HG03097 (cell line): Measurements from ENCODE around the gene PHACTR1.

ENCODE experiments used
- ATAC-seq: cut with Tn5 transposase; IDR thresholded peaks from one replicate; pipeline ENCODE4 v1.9.1; 2021; ENCODE audit not compliant: unreplicated experiment, low FRiP score

The PHACTR1 gene

DNA sequence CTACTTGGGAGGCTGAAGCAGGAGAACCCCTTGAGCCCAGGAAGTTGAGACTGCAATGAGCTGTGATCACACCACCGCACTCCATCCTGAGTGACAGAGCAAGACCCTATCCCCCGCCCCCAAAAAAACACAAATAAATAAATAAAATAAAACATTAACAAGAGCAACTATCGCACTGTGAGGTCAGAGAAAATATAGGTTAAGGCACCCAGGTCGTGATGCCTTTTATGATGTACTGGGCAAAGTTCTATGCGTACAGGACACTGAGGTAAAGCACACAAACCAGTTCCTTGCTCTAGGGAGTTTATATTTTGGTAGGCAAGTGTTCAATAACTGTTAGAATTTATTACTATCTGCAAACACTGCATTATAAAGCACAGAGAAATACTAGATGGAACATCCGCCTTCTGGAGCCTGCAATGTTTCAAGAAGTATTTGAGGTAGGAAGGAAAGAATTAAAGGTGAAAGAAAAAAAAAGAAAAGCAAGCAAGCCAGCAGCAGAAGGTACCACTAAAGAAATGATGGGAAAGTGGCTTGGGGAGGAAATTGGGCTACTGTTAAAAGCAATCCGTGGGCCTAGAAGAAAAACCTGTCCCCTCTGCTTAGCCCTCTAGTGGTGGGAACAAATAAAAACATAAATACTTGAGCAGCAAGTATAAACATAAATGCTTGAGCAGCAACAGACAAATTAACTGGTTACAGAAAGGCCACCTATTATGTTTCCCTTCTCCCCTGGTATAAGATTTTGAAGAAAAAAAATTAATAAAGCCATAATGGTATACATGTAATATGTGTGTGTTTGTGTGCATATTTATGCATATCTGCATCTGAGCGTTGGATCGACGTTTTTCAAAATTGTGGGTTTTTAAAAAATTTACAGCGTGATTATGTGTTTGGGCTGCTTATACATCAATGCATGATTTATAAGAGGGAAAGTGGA, 128.0 kb downstream of the PHACTR1 start:
- ATAC-seq: no peak

DNA sequence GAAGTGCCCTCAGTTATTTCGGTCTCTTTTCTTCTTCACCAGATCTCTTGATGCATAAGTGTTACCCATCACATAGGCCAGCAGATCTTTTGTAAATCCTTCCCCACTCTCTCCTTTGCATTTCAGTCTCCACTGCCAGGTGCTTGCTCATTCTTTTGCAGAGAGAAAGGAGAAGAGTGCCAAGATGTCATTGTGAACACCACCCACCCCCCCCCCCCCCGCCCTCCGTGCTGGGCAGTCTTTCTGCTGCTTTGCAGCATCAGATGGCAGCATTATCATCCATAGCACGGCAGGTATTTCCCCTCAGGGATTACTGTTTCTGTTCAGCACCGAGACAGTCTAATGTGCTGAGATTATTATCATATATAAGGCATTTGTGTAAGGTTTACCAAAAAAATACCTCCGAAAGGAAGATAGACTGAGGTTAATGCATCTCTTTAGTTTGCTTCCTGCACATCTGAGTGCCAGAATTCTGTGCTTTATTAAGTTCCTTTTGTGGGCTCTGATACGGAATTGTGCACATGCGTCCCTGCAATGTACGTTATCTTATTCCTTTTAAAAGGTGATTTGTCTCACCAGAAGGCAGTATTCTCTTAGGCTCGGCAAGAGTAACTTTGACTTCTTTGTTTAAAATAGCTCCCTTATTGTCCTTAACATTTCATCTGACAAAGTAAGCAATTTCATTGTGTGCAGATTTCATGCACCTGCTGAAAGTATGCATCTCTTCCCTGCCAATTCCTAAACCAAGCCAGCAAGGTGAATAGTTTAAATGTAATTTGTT, 128.8 kb downstream of the PHACTR1 start:
- no peak for ATAC-seq

DNA sequence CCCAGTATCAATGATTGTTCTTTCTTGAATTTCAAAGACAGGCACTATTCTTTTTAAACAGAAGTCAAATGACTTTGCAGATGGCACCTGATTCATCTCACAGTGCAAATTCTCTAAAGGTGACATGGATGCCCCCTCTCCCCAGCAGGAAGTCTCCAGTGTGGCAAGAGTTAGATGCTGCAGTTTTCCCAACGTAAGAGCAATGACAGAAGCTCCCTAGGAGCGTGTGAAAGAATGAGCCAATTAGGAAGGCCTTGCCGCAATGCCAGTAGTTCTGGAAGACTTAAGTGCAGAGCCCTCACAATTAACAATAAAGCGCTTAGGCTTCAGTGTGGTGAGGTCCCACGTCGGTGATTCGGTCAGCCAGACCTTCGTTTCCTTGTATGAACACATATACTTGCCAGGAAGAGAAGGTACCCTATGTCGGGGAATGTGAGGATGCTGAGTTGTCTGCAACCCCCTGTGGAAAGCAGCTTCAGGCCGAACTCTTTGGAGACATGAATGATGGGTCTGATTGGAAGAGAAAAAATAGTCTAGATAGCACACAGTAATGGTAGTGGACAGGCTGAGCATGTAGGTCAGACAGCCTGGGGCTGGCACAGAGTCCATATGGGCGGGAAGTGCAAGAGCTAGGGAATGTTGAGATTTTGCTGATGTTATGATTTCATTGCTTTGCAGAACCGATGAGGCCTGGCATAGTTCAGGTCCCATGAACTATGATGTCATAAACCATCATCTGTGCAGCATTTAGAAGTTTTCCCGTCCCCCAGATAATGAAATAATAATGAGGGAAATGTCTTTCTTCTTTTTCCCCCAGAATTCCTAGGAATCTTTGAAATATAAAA, 132.6 kb downstream of the PHACTR1 start:
- no peak for ATAC-seq

DNA sequence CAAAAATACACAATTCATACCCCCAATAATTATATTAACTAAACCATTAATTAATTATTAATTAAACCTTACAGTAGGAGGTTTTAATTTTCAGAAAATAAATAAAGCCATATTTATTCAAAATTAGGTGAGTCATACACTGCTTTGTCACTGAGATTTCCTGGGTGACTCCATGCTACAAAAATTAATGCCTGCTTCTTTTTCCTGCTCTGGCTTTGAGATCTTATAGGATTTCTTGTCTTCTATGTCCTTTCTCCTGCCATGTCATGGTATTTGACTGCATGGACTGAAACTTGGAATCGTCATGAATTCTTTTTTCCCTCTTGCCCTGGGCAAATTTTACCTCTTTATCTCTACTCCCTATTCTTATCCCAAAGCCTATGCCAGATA, 133.2 kb downstream of the PHACTR1 start:
- ATAC-seq: no peak

DNA sequence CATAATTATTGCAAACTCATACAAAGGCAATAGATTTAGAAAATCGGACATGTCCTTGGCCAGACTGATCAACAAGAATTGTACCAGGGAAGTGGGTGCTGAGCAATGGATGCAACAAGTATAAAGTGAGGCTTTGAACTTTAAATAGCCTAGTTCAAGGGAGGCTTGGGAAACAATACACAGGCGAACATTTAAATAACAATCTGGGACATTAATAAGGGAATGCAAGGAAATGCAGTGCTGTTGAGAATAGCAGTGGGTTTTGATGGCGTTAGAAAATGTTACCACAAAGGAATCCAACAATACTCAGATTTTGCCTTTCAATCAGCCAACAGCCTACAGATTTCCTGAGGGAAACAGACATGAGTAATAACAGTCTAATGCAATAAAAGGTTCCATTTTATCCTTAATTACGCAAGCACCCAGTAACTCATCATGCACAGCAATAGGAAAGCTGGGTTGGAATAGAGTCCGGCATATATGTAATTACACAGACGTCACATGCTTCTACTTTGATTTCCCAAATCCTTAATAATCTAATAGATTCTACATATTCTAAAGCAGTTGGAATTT, 134.6 kb downstream of the PHACTR1 start:
- ATAC-seq: no peak

DNA sequence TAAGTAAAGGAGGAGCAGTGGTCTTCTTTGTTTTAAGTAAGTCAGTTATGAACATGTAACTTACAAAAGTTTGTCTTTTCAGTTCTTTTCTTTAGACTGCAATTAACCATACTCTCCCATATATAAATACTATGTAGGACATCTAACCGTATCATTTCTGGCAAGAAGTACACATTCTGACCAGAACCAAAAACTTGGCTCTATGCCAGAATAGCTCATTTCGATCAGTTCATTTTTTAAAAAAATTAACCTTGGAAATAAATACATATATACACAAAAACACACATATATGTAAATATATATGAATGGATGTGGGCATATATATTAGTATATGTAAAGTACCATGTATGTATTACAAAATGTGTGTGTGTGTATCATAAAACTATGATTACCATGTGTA, 145.0 kb downstream of the PHACTR1 start:
- ATAC-seq: no peak

DNA sequence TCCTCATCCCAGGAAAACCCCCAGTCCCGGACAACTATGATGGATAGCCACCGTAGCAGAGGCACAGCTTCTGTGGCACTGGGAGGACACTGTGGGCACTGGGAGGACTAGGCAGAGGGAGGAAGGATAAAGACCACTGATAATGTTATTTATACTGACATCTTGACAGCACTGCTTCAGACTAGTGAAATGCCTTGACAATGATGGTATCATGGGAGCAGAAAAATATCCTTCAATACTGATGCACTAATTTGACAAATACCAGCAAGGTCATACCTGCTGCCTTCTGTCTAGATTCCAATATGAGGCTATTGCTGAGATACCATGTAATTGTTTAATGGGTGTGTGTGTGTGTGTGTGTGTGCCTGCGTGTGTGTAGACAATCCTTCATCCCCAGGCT, 148.6 kb downstream of the PHACTR1 start:
- no peak for ATAC-seq

DNA sequence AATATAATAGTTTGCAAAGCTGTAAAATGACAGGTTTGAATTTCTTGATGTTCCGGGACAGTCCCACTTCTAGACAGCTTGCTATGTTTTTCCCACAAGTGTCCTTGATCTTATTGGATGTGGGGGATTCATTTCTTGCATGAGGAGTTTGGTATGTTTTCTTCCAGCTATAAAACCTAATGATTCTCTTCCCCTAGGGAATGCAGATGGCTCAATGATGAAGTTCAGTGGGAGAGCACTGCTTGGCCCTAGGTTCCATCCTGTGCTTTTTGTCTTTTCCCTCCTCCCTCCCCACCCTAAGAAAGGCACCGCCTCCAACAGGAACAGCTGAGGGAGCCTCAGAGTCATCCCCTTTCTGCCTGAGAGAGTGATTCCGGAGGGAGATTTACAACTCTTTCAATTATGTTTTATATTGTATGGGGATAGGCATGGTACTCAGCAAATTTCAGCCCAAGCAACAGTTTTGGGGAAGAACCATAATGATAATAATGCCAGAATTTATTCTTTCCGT, 149.2 kb downstream of the PHACTR1 start:
- no peak for ATAC-seq

DNA sequence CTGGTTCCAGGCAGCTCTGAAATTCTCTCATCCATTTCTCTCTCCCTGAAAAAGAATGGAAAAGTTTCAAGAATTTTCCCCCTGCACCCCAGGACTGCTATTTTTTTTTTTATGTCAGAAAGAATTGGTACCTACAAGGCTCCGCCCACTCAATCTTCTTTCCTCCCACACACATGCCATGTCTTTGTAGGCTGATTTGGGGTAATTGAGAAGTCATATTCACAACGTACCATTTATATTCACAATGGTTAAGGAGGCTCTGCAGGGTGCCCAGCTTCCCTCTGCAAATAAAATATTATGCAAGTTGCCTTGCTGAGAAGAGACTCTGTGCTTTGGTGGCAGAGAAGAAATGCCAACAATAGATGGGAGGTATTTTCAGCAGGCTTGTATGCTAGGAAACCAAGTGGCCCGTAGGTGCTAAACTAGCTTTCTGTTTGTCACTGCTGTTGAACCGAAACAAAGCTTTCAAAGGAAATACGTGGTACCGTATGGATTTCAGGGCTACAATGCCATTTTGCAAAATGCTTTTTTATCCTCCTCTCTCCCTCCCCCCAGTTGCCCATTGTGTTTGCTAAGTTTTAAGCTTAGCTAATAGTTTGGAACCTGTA, 150.0 kb downstream of the PHACTR1 start:
- no peak for ATAC-seq

DNA sequence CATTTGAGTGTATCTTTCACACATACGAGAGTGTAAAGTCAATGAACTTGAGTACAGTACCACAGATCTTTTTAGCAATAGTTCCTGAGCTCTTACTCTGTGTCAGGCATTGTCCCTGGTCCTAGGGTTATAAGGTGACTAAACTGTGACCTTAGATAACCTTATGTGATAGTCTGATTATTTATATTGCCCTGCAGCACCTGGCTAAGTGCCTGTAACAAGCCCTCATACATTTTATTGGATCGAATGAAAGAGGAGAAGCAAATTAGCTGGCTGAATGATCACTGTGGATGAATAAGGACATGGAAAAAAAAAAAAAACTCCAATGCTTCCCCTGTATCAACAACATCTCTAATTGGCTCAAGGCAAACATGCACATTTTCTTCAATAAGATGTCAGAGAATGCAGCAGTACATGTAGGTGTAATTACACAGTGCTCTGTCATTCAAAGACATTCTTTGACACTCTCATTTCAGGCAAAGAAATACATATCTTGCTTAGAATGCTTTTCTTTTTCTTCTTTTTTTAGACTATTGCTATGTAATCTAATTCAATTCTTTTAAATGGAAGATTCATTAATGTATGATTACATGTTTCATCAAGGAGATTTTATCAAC, 153.4 kb downstream of the PHACTR1 start:
- no peak for ATAC-seq

DNA sequence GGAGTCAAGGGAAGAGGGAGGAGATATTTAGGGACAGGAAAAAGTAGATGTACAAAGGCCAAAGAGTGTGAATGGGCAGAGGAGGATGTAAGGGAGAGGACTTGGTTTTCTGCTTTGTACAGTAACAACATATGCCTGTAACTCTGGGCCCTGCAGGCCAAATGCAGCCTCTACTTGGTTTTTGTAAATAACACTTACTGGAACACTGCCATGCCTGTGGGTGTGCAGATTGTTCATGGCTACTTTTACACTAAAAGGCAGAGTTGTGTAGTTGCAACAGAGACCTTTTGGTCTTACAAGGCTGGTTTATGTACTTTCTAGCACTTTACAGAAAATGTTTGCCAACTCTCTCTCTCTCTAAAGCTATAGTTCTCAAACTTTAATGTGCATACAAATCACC, 157.1 kb downstream of the PHACTR1 start:
- no peak for ATAC-seq

DNA sequence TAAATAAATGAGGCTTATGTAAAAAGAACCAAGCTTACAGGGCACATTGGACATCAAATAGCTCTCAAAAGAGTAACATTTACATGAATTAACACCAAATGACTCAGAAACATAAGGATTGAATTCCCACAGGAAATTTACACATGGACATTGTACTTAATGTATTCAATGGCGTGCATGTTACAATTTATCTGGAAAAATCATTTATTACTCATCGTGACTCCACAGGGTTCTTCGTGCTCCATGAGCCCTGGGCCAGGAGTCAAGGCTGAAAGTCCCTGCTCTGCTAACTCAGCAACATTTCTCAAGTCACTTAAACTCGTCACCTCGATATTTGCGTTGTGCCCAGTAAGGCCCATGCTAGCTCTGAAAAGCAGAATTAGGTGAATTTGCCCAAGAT, 158.5 kb downstream of the PHACTR1 start:
- no peak for ATAC-seq

DNA sequence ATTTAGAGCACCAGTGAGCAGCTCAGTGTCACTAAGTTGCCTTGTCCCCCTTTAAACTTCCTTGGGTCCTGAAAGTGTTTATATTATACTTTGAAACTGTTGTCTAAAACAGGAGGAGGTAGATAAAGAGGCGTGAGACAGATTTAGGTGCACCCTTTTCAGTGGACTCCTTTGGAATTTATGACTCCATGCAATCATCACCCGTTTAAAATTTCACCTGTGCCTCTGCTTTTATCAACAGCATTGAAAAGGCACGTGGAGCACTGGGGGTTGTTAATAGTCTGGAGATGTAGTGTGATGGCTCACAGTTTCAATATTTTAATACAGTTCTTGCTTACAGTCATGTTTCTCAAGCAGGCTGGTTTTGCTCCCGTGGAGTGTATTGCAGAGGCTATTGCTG, 162.2 kb downstream of the PHACTR1 start:
- ATAC-seq: no peak

DNA sequence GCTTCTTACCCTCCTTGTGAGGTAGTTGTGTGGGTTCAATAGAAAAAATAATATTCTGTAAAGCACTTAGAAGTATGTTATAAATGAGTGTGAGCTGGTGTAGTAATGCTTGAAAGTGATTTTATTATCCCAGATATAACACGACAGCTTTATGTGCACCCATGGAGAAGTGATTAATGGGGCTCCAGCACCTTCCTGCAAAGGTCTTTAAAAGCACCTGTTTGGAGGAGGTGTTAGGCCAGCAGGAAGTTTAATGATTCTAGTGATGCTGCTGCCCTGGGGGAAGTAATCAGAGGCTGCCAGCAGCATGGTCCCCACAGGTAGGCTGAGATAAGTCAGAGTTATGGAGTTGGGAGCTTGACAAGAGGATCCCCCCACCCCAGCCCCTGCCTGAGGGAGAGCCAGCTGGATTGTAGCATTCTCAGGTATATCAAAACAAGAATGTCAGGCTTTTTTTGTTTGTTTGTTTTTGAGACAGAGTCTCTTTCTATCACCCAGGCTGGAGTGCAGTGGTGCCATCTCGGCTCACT, 166.3 kb downstream of the PHACTR1 start:
- ATAC-seq: no peak

DNA sequence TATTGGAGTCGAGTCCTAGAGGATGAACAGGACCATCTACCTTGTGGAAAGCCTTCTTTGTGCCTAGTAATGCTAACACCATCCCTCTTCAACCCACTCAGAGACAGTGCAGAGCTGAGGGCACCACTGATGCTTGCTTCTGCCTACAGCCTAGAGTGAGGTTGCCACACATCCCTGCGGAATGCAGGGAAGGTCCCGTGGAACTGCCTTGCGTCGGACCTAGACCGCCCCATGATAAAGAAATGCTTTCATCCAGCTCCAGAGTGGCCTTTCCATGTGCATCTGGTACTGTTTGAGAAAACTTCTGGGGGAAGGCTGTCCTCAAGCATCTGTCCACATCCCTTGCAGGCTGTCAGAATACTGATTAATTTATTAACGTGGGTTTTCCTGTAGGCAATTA, 168.4 kb downstream of the PHACTR1 start:
- ATAC-seq: no peak

DNA sequence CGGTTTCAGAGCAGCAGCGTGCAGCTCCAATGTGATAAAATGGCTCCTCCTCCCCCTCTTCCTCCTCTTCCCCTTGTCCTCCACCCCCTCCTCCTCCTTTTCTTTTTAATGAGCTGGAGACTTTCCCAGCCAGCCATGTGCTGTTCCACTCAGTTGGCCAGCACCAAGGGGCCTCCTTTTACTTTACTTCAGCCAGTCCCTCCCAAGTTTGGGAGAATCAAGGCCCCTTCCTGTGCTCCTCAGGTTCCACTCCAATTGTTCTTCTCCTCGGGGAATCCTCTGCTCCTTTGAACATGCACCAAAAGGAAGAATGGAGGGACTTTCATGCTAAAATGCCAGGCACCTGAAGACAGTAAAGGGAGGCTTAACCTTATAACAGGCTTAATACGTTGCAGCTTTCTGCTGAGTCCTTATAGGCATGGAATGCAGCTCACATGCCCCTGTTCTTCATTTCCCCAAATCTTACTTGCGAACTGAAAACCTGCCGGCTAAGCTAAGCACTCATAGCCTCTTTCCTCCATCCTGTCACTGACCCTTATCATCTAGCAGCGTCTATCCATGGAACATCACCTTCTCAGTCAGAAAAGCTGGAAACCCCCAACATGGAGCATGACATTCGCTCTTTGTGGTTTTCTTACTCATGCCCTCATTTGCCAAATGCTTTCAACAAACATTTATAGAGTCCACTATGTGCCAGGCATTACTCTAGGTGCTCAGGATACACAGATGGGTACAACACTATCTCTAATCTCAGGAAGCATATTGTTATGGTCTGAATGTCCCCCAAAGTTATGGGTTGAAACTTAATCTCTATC, 170.6 kb downstream of the PHACTR1 start:
- no peak for ATAC-seq

DNA sequence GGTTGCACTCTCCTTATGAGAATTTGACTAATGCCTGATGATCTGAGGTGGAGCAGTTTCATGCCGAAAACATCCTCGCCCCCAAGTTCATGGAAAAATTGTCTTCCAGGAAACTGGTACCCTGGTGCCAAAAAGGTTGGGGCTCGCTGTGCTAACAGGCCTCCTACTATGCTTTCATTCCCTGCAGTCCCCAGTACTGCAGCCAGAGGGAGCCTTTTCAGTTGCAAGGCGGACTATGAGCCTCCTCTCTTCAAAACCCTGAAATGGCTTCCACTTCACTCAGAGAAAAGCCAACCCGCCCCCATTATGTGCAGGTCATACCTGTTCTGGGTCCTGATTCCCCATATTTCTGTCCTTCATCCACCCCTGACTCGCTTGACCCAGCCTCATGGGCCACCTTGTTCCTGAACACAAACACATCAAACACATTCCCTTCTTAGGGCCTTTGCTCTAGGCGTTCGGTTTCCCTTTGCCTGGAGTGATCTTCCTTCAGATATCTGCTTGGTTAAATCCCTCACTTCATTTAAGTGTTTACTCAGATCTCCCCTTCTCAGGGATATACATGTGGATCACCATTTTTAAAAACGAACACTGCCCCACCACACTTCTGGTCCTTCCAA, 173.7 kb downstream of the PHACTR1 start:
- no peak for ATAC-seq

DNA sequence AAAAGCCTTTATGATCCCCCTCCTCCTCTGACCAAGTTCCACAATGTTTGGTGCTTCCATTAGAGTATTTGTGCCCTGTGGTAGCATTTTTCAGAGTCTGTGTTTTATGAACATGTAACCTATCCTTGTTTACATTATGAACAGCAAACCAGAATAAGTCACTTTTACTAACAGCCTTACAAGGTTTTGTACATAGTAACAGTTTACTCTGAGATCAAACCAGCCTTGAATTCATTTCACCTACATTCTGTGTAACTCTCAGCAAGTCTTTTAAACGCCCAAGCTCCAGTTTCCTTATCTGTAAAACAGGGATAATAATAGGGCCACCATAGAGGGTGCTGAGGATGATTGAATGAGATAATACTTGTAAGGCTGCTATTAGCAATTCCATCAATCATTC, 175.0 kb downstream of the PHACTR1 start:
- no peak for ATAC-seq
